Measurements from ENCODE around the gene ADAM10. TPM values are rescaled to one million over a fixed set of nuclear protein-coding genes. Genes with fewer than 3 reads are reported as not detected.
A peak's percentile ranks its signal among the peaks of the same experiment; 100 is the strongest.

Gene ADAM10
- 50.1 TPM for total RNA-seq

GRCh38 chr15:58749532-58750337, at the start of gene ADAM10:
TSS of gene ADAM10 (minus strand) at chr15:58749707. CDS start at chr15:58749534, 173 bp downstream.
- H3K9ac ChIP-seq (ENCODE audit: low read depth in 1 of 3, low read length in 3 of 3) = peak within 1 kb of the TSS; percentile 89 to 94 (median 93)
- H3K9me3 ChIP-seq (ENCODE audit: control insufficient read depth in 3 of 3, low read length in 3 of 3) = no peaks in the 10 kb centered on the region
- H3K4me3 ChIP-seq (ENCODE audit: low read length in 3 of 3) = peak within 1 kb of the TSS; percentile 96 to 99 (median 97)
- peaks cover 12 to 17% (median 16%) of the 10 kb centered on the region in 3 donors for H3K4me1 ChIP-seq (ENCODE audit: control insufficient read depth in 3 of 3, insufficient read depth in 3 of 3, low read length in 3 of 3)
- H3K27me3 ChIP-seq (ENCODE audit: control insufficient read depth in 3 of 3, insufficient read depth in 3 of 3, low read length in 3 of 3) = no peaks in the 10 kb centered on the region
- no peaks in the 10 kb centered on the region for H3K36me3 ChIP-seq (ENCODE audit: control insufficient read depth in 3 of 3, insufficient read depth in 3 of 3, low read length in 3 of 3)
- H3K27ac ChIP-seq (ENCODE audit: low read depth, low read length) = peak within 1 kb of the TSS; percentile 94

DNA sequence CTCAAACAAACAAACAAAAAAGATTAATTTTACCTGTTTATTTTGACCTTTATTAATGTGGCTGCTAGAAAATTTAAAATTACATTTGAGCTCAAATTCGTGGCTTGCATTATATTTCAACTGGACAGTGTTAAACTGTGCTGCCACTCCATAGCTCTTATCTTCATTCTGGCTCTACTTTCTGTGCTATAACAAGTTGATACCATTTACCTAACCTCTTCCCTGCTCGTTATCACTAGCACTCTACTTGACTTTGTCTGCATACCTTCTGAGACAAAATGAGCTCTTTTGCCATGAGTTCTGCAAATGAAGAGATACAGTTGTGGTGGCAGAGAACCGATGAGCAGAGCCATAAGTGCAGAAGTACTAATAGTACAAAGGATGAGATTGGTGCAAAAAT, 48.0 kb upstream of the ADAM10 start:
- no peak overlapping the region for H3K4me3 ChIP-seq (ENCODE audit: low read length in 3 of 3)
- no peaks in the 10 kb centered on the region for H3K9me3 ChIP-seq (ENCODE audit: control insufficient read depth in 3 of 3, low read length in 3 of 3)
- no peaks in the 10 kb centered on the region for H3K4me1 ChIP-seq (ENCODE audit: control insufficient read depth in 3 of 3, insufficient read depth in 3 of 3, low read length in 3 of 3)
- no peak overlapping the region for H3K9ac ChIP-seq (ENCODE audit: low read depth in 1 of 3, low read length in 3 of 3)
- H3K27ac ChIP-seq (ENCODE audit: low read depth, low read length) = no peak overlapping the region
- no peaks in the 10 kb centered on the region for H3K36me3 ChIP-seq (ENCODE audit: control insufficient read depth in 3 of 3, insufficient read depth in 3 of 3, low read length in 3 of 3)
- H3K27me3 ChIP-seq (ENCODE audit: control insufficient read depth in 3 of 3, insufficient read depth in 3 of 3, low read length in 3 of 3) = no peaks in the 10 kb centered on the region

DNA sequence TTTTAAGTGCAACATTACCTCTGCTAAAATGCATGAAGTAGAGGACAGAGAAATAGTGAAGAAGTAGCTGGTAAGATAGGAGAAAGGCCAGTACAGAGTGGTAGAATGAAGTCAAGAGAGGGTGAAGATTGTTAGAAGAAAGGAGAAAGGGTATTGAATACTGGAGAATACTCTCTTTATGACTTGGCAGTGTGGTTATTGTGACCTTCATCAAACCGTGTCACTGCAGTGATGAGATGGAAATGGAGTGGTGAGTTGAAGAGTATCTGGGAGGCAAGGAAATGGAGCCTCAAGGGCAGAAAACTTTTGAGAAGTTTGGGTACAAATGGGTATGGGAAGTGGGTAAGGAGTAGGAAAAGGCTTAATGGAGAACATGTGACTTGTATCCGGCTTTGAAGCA, 46.3 kb upstream of the ADAM10 start:
- Histone ChIP-seq H3K4me1 (ENCODE audit: control insufficient read depth in 3 of 3, insufficient read depth in 3 of 3, low read length in 3 of 3) (no peaks in the 10 kb centered on the region), H3K36me3 (ENCODE audit: control insufficient read depth in 3 of 3, insufficient read depth in 3 of 3, low read length in 3 of 3) (no peaks in the 10 kb centered on the region), H3K9ac (ENCODE audit: low read depth in 1 of 3, low read length in 3 of 3) (no peak overlapping the region), H3K4me3 (ENCODE audit: low read length in 3 of 3) (no peak overlapping the region), H3K9me3 (ENCODE audit: control insufficient read depth in 3 of 3, low read length in 3 of 3) (no peaks in the 10 kb centered on the region), H3K27ac (ENCODE audit: low read depth, low read length) (no peak overlapping the region), H3K27me3 (ENCODE audit: control insufficient read depth in 3 of 3, insufficient read depth in 3 of 3, low read length in 3 of 3) (no peaks in the 10 kb centered on the region)

DNA sequence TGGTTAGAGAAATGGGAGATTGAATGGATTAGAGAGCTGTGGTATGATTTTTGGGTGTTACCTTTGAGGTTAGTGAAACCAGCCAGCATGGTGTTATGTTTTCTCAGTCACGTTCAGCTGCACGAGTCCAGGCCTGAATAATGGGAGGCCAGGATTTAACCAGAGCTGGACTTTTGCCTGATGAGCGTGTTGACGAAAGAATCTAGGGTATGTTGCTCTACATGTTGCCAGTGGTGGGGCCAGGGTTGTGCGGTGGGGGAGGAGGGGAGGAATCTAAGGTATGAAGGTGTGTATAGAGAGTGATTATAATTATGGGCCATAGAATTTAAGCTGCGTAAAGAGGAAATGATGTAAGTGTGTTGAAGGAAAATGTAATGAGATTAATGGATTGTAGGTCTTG, 44.4 kb upstream of the ADAM10 start:
- Histone ChIP-seq H3K4me3 (ENCODE audit: low read length in 3 of 3) (no peak overlapping the region), H3K4me1 (ENCODE audit: control insufficient read depth in 3 of 3, insufficient read depth in 3 of 3, low read length in 3 of 3) (no peaks in the 10 kb centered on the region), H3K27ac (ENCODE audit: low read depth, low read length) (no peak overlapping the region)

GRCh38 chr15:58788056-58788710, 38.7 kb upstream of the ADAM10 start:
- Histone ChIP-seq H3K4me3 (ENCODE audit: low read length in 3 of 3) (no peak overlapping the region), H3K4me1 (ENCODE audit: control insufficient read depth in 3 of 3, insufficient read depth in 3 of 3, low read length in 3 of 3) (no peaks in the 10 kb centered on the region), H3K9me3 (ENCODE audit: control insufficient read depth in 3 of 3, low read length in 3 of 3) (no peaks in the 10 kb centered on the region), H3K27ac (ENCODE audit: low read depth, low read length) (no peak overlapping the region), H3K36me3 (ENCODE audit: control insufficient read depth in 3 of 3, insufficient read depth in 3 of 3, low read length in 3 of 3) (no peaks in the 10 kb centered on the region), H3K9ac (ENCODE audit: low read depth in 1 of 3, low read length in 3 of 3) (no peak overlapping the region), H3K27me3 (ENCODE audit: control insufficient read depth in 3 of 3, insufficient read depth in 3 of 3, low read length in 3 of 3) (no peaks in the 10 kb centered on the region)

More for the DNA sequence above, 44.4 kb upstream of the ADAM10 start:
- Histone ChIP-seq H3K9me3 (ENCODE audit: control insufficient read depth in 3 of 3, low read length in 3 of 3) (no peaks in the 10 kb centered on the region), H3K27me3 (ENCODE audit: control insufficient read depth in 3 of 3, insufficient read depth in 3 of 3, low read length in 3 of 3) (no peaks in the 10 kb centered on the region), H3K36me3 (ENCODE audit: control insufficient read depth in 3 of 3, insufficient read depth in 3 of 3, low read length in 3 of 3) (no peaks in the 10 kb centered on the region), H3K9ac (ENCODE audit: low read depth in 1 of 3, low read length in 3 of 3) (no peak overlapping the region)

GRCh38 chr15:58785355-58785754, 35.8 kb upstream of the ADAM10 start:
- H3K4me3 ChIP-seq (ENCODE audit: low read length in 3 of 3) = no peak overlapping the region
- no peaks in the 10 kb centered on the region for H3K36me3 ChIP-seq (ENCODE audit: control insufficient read depth in 3 of 3, insufficient read depth in 3 of 3, low read length in 3 of 3)
- H3K27ac ChIP-seq (ENCODE audit: low read depth, low read length) = no peak overlapping the region
- no peaks in the 10 kb centered on the region for H3K9me3 ChIP-seq (ENCODE audit: control insufficient read depth in 3 of 3, low read length in 3 of 3)
- H3K27me3 ChIP-seq (ENCODE audit: control insufficient read depth in 3 of 3, insufficient read depth in 3 of 3, low read length in 3 of 3) = no peaks in the 10 kb centered on the region
- no peak overlapping the region for H3K9ac ChIP-seq (ENCODE audit: low read depth in 1 of 3, low read length in 3 of 3)
- H3K4me1 ChIP-seq (ENCODE audit: control insufficient read depth in 3 of 3, insufficient read depth in 3 of 3, low read length in 3 of 3) = no peaks in the 10 kb centered on the region

- no peaks in the 10 kb centered on the region for H3K36me3 ChIP-seq (ENCODE audit: control insufficient read depth in 3 of 3, insufficient read depth in 3 of 3, low read length in 3 of 3)
- no peak overlapping the region for H3K4me3 ChIP-seq (ENCODE audit: low read length in 3 of 3)
- H3K27ac ChIP-seq (ENCODE audit: low read depth, low read length) = no peak overlapping the region
- H3K27me3 ChIP-seq (ENCODE audit: control insufficient read depth in 3 of 3, insufficient read depth in 3 of 3, low read length in 3 of 3) = no peaks in the 10 kb centered on the region
- no peaks in the 10 kb centered on the region for H3K9me3 ChIP-seq (ENCODE audit: control insufficient read depth in 3 of 3, low read length in 3 of 3)
- no peak overlapping the region for H3K9ac ChIP-seq (ENCODE audit: low read depth in 1 of 3, low read length in 3 of 3)
- peaks cover 0 to 3% (median 1%) of the 10 kb centered on the region in 3 donors for H3K4me1 ChIP-seq (ENCODE audit: control insufficient read depth in 3 of 3, insufficient read depth in 3 of 3, low read length in 3 of 3)
Measured at GRCh38 chr15:58779554-58779953, 30.0 kb upstream of the ADAM10 start.

GRCh38 chr15:58777107-58777506, 27.6 kb upstream of the ADAM10 start:
- H3K9me3 ChIP-seq (ENCODE audit: control insufficient read depth in 3 of 3, low read length in 3 of 3) = no peaks in the 10 kb centered on the region
- H3K4me1 ChIP-seq (ENCODE audit: control insufficient read depth in 3 of 3, insufficient read depth in 3 of 3, low read length in 3 of 3) = peaks cover 20 to 24% (median 20%) of the 10 kb centered on the region in 3 donors
- H3K36me3 ChIP-seq (ENCODE audit: control insufficient read depth in 3 of 3, insufficient read depth in 3 of 3, low read length in 3 of 3) = no peaks in the 10 kb centered on the region
- no peaks in the 10 kb centered on the region for H3K27me3 ChIP-seq (ENCODE audit: control insufficient read depth in 3 of 3, insufficient read depth in 3 of 3, low read length in 3 of 3)
- no peak overlapping the region for H3K27ac ChIP-seq (ENCODE audit: low read depth, low read length)
- no peak overlapping the region for H3K4me3 ChIP-seq (ENCODE audit: low read length in 3 of 3)
- no peak overlapping the region for H3K9ac ChIP-seq (ENCODE audit: low read depth in 1 of 3, low read length in 3 of 3)

DNA sequence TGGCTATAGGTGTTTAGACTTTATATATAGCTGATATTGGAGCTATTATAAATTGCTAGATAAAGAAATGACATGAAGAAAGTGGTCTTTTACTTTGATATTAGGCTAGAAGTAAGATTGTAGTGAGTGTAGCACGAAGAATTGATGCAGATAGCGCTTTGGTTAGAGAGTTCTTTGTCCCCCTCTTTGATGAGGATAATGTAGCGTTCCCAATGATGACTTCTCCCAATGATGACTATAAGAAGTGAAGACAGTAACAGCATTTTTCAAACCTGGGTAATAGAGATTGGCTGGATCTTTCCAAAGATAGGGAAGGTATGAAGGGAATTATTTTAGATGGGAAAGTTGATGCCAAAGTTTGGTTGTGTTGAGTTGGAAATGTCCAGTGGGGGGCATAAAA, 25.9 kb upstream of the ADAM10 start:
- no peak overlapping the region for H3K9ac ChIP-seq (ENCODE audit: low read depth in 1 of 3, low read length in 3 of 3)
- H3K27ac ChIP-seq (ENCODE audit: low read depth, low read length) = no peak overlapping the region
- peaks cover 23 to 25% (median 25%) of the 10 kb centered on the region in 3 donors for H3K4me1 ChIP-seq (ENCODE audit: control insufficient read depth in 3 of 3, insufficient read depth in 3 of 3, low read length in 3 of 3)
- H3K36me3 ChIP-seq (ENCODE audit: control insufficient read depth in 3 of 3, insufficient read depth in 3 of 3, low read length in 3 of 3) = no peaks in the 10 kb centered on the region
- no peak overlapping the region for H3K4me3 ChIP-seq (ENCODE audit: low read length in 3 of 3)
- no peaks in the 10 kb centered on the region for H3K27me3 ChIP-seq (ENCODE audit: control insufficient read depth in 3 of 3, insufficient read depth in 3 of 3, low read length in 3 of 3)
- H3K9me3 ChIP-seq (ENCODE audit: control insufficient read depth in 3 of 3, low read length in 3 of 3) = no peaks in the 10 kb centered on the region

DNA sequence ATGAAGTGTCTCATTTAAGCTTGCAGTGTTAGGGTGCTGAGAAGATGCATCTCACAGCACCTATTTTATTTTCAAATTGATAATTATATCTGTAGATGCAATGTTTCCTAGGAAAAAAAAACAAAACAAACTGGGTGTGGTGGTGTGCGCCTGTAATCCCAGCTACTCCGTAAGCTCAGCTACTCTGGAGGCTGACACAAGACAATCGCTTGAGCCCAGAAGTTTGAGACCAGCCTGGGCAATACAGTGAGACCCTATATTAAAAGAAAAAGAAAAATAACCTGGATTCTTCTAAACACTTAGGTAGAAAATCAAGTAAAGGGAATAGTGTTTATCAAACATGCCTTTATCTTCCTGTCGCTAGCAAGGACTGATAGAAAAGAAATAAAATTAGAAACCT, 23.5 kb upstream of the ADAM10 start:
- H3K9me3 ChIP-seq (ENCODE audit: control insufficient read depth in 3 of 3, low read length in 3 of 3) = no peaks in the 10 kb centered on the region
- no peak overlapping the region for H3K27ac ChIP-seq (ENCODE audit: low read depth, low read length)
- peaks cover 23 to 30% (median 29%) of the 10 kb centered on the region in 3 donors for H3K4me1 ChIP-seq (ENCODE audit: control insufficient read depth in 3 of 3, insufficient read depth in 3 of 3, low read length in 3 of 3)
- no peaks in the 10 kb centered on the region for H3K36me3 ChIP-seq (ENCODE audit: control insufficient read depth in 3 of 3, insufficient read depth in 3 of 3, low read length in 3 of 3)
- no peak overlapping the region for H3K9ac ChIP-seq (ENCODE audit: low read depth in 1 of 3, low read length in 3 of 3)
- H3K4me3 ChIP-seq (ENCODE audit: low read length in 3 of 3) = peak overlapping the region; percentile 86 to 93 (median 92)
- H3K27me3 ChIP-seq (ENCODE audit: control insufficient read depth in 3 of 3, insufficient read depth in 3 of 3, low read length in 3 of 3) = no peaks in the 10 kb centered on the region
